HL-60/S4 (cell line): ENCODE measurements around the gene NAA16.
"Not testable (repeated sequence)": the region's sequence is repeated elsewhere in the genome, so short reads cannot be mapped to it uniquely, and the experiment has no call there.

ENCODE experiments used
- in situ Hi-C: fragments of 300-500 bp; cut with MboI; formaldehyde crosslinking; loops from 2 replicates; pipeline ENCODE4 v1.14.3; 2022; ENCODE audit warnings: low sequenced_read_pairs

Gene NAA16

GRCh38 chr13:41310963-41311405, at the start of gene NAA16:
NAA16 (plus strand) TSS chr13:41311267; CDS start chr13:41311529, 262 bp downstream.
- in situ Hi-C loops = no loop called here

DNA sequence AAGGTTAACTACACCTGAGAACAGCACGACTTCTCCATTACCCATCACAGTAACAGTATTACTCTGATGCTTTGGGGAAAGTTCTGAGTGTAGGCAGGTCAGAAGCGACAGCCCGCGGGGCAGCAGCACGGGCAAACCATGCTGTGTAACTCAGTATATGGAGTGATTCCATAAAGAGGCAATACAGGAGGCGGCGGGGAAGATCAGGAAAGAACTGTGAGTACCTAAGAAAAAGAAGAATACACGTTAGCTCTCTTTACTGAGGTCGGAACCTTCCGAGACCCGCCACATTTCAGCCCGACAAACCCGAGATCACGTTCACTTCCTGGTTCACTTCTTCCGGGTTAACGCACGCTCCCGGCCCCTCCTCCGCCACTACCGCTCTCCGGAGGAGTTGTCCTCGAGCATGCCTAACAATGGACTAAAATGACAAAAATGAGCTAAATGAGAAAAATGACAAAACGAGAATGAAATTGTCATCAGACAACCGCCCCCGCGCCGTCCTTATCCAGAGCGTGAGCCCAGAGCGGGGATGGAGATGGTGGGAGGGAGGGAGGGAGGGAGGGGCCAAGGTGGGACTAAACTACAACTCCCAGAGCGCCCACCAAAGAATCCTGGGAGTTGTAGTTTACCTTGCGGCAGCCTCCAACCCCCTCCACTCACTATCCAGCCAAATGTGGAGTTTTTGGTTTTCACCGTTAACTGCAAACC, 47.7 kb upstream of the NAA16 start, which contains the start of gene MTRF1:
TSS of gene MTRF1 (minus strand) at position 316 of the 711 bp plus-strand sequence. CDS start 2,669 bp downstream, outside the sequence.
- in situ Hi-C loops = no loop called here

DNA sequence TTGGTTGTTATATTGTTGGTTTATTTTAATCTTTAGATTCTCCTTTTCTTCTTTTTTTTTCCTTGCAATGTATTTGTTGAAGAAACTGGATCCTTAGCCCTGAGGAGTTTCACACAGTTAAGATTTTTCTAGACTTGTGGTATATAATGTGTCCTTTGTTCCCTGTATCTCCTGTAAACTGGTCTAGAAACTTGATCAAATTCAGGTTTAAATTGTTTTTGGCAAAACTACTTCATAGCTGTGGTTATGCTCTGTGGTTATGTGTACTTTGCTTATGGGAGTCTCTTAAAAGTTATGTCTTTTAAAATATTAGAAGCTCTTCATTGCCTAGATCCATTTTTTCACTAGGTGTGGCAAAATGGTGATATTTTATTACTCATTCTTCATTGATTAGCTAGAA, 44.0 kb upstream of the NAA16 start:
- in situ Hi-C loops = no loop called here

GRCh38 chr13:41268764-41269163, 42.3 kb upstream of the NAA16 start:
- in situ Hi-C loops = no loop called here

GRCh38 chr13:41271456-41272285, 39.4 kb upstream of the NAA16 start:
- in situ Hi-C loops = no loop called here

DNA sequence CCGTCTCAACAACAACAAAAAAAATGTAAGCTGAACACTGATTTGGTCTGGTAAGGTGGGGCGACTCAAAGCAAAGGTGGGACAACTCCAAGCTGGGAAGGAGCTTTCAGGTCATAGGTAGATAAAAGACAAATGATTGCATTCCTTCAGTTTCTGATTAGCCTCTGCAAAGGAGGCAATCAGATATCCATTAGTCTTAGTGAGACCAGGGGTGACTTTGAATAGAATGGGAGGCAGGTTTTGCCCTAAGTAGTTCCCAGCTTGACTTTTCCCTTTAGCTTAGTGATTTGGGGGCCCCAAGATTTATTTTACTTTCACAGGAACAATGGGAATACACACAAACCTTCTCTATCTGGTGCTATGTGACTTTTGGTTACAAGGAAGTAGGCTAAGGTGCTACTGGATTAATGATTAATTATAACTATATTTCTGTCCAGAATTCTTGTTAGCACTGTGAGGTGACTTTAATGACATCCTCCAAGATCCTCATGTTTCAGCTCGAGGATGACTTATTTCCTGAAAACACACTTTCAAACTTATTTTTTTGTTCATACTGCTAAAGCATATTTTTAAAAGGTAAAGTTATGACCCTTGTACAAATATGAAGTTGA, 37.1 kb upstream of the NAA16 start:
- in situ Hi-C loops = no loop called here

- in situ Hi-C loops = no loop called here
Measured at GRCh38 chr13:41274881-41275280, 36.2 kb upstream of the NAA16 start.

GRCh38 chr13:41276824-41277223, 34.2 kb upstream of the NAA16 start:
- in situ Hi-C loops = no loop called here

GRCh38 chr13:41279156-41279555, 31.9 kb upstream of the NAA16 start:
- in situ Hi-C loops = not testable (repeated sequence)

GRCh38 chr13:41282129-41282571, 28.9 kb upstream of the NAA16 start:
- in situ Hi-C loops = no loop called here

DNA sequence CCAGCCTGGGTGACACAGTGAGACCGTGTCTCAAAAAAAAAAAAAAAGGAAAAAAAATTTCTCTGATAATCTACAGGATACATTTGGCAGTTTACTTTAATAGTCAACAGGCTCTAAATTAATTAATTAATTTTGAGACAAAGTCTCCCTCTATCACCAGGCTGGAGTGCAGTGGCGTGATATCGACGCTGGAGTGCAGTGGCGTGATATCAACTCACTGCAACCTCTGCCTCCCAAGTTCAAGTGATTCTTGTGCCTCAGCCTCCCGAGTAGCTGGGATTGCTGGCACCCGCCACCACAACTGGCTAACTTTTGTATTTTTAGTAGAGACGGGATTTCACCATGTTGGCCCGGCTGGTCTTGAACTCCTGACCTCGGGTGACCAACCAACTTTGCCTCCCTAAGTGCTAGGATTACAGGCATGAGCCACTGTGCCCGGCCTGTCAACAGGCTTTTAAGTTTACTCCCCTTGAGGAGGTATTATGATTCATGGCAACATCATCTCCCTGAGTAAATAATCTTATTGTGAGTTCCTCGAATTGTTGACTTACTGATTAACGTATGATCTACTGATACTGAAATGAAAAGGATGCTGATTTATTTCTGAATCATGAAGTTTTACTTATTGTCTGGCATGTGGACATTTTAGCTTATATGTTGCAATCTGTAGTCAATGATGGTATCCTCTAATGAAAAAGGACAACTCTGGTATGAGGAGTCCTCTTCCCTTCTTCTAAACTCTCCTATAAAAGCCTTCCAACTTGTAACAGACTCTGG, 26.4 kb upstream of the NAA16 start:
- in situ Hi-C loops = no loop called here

GRCh38 chr13:41286370-41286769, 24.7 kb upstream of the NAA16 start:
- in situ Hi-C loops = no loop called here

DNA sequence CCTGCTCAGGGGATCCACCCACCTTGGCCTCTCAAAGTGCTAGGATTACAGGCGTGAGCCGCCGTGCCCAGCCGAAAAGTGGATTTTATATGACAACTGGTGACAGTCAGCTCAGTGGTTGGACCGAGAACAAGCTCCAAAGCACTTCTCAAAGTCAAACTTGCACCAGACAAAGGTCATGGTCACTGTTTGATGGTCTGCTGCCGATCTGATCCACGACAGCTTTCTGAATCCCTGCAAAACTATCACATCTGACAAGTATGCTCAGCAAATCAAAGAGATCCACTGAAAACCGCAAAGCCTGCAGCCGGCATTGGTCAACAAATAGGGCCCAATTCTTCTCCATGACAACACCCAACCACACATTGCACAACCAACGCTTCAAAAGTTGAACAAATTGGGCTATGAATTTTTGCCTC, 21.6 kb upstream of the NAA16 start:
- in situ Hi-C loops = no loop called here

- in situ Hi-C loops = no loop called here
Measured at GRCh38 chr13:41291246-41291645, 19.8 kb upstream of the NAA16 start.

DNA sequence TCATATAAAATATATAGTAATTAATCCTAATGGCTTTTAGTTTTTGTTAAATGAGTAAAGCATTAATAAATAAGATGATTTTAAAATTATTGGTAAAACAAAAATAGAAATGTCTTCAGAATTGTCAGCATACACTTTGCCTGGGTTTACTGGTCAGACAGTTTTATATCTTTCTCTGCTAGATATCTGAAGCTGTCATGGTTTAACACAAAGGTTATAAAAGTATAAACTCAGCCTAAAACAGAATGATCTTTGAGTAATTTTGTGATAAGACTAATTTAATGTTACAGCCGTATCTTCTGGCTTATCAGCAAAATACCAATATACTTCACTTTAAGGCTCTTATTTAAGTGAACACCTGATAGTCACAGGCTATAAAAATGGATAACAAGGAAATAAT, 17.8 kb upstream of the NAA16 start:
- in situ Hi-C loops = no loop called here

GRCh38 chr13:41294914-41295313, 16.2 kb upstream of the NAA16 start:
- in situ Hi-C loops = no loop called here

- in situ Hi-C loops = no loop called here
Measured at GRCh38 chr13:41295973-41296372, 15.1 kb upstream of the NAA16 start.

GRCh38 chr13:41296879-41297646, 14.0 kb upstream of the NAA16 start:
- in situ Hi-C loops = no loop called here

GRCh38 chr13:41299316-41300094, 11.6 kb upstream of the NAA16 start:
- in situ Hi-C loops = no loop called here
